Fibroblast of peridontal ligament (primary cell): ENCODE results near the gene DDO.
A peak's percentile ranks its signal among the peaks of the same experiment; 100 is the strongest.
"Not testable (repeated sequence)": the region's sequence is repeated elsewhere in the genome, so short reads cannot be mapped to it uniquely, and the experiment has no call there.

Source experiments
- DNase-seq: peaks from one replicate; pipeline ENCODE4 v3.0.0-alpha.2; 2010; ENCODE audit errors: extremely low read depth

The DDO gene

GRCh38 chr6:110368284-110368683 lies 47.1 kb downstream of the DDO start:
- no peak for DNase-seq

GRCh38 chr6:110367825-110368224 lies 47.5 kb downstream of the DDO start:
- DNase-seq: no peak

- no peak for DNase-seq
These were observed 48.4 kb downstream of the DDO start for GRCh38 chr6:110366975-110367374.

GRCh38 chr6:110366256-110366655 lies 49.1 kb downstream of the DDO start:
- DNase-seq: no peak

- DNase-seq: no peak
These were observed 50.8 kb downstream of the DDO start for GRCh38 chr6:110364364-110365105.

GRCh38 chr6:110363748-110364147 lies 51.6 kb downstream of the DDO start:
- DNase-seq: no peak

GRCh38 chr6:110360676-110361075 lies 54.7 kb downstream of the DDO start:
- DNase-seq: no peak

- DNase-seq: no peak
These were observed 55.8 kb downstream of the DDO start for GRCh38 chr6:110359556-110359955.

GRCh38 chr6:110358553-110359160 lies 56.7 kb downstream of the DDO start:
- no peak for DNase-seq

- DNase-seq: no peak
These were observed 57.5 kb downstream of the DDO start, which contains the start of gene METTL24 for GRCh38 chr6:110357664-110358552. Gene METTL24, minus strand, starts transcription at chr6:110358349. Its CDS starts 77 bp downstream, at chr6:110358272.

- DNase-seq: no peak
These were observed 58.1 kb downstream of the DDO start for GRCh38 chr6:110357298-110357663.

GRCh38 chr6:110356778-110357177 lies 58.6 kb downstream of the DDO start:
- DNase-seq: no peak

- no peak for DNase-seq
These were observed 59.6 kb downstream of the DDO start for GRCh38 chr6:110355727-110356126.

GRCh38 chr6:110355022-110355421 lies 60.4 kb downstream of the DDO start:
- DNase-seq: no peak

- DNase-seq: no peak
These were observed 61.2 kb downstream of the DDO start for GRCh38 chr6:110354153-110354552.

- DNase-seq: no peak
These were observed 61.8 kb downstream of the DDO start for GRCh38 chr6:110353457-110354001.

GRCh38 chr6:110352563-110353262 lies 62.7 kb downstream of the DDO start:
- DNase-seq: peak; percentile 13

GRCh38 chr6:110351986-110352385 lies 63.4 kb downstream of the DDO start:
- no peak for DNase-seq

- DNase-seq: no peak
These were observed 63.8 kb downstream of the DDO start for GRCh38 chr6:110351546-110351945.

- DNase-seq: not testable (repeated sequence)
These were observed 64.8 kb downstream of the DDO start for GRCh38 chr6:110350593-110350992.

- no peak for DNase-seq
These were observed 66.2 kb downstream of the DDO start for GRCh38 chr6:110348961-110349690.
